ENCODE measurements around the gene HECA. TPM values are rescaled to one million over a fixed set of nuclear protein-coding genes. Genes with fewer than 3 reads are reported as not detected.

HECA gene
- total RNA-seq, 4 donors from 2014 or later = 23.6 to 42.0 (median 33.0) TPM

DNA sequence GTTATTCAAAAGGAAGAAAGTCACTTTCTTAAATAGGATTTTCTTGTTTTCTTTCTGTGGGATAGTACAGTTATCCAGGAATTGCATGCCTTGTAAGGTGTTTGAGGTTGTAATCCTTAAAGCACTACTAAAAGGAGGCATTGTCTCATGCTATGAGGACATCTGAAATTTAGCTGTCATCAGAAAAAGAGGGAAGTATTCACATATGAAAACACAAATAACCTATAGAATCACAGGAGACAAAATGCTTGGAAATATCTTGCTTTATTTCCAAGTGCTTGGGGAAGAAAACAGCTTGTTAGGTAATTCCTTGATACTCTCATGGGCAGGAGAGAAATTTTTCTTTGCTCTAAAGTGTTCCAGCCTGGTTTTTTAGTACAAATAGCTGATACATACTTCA, 40.1 kb downstream of the HECA start:
- no peak overlapping the region for H3K4me3 ChIP-seq (replicated peaks in 1 of 3)
- no peaks in the 10 kb centered on the region for H3K4me1 ChIP-seq
- peaks cover 17 to 19% of the 10 kb centered on the region in 2 donors for H3K36me3 ChIP-seq
- DNase-seq = no peak
- intact Hi-C loops (cut with DNase I) = no loop called here
- TF ChIP-seq POLR2A (IDR thresholded peaks at IDR 0.05) = no peak
- TF ChIP-seq, protein P1, sequence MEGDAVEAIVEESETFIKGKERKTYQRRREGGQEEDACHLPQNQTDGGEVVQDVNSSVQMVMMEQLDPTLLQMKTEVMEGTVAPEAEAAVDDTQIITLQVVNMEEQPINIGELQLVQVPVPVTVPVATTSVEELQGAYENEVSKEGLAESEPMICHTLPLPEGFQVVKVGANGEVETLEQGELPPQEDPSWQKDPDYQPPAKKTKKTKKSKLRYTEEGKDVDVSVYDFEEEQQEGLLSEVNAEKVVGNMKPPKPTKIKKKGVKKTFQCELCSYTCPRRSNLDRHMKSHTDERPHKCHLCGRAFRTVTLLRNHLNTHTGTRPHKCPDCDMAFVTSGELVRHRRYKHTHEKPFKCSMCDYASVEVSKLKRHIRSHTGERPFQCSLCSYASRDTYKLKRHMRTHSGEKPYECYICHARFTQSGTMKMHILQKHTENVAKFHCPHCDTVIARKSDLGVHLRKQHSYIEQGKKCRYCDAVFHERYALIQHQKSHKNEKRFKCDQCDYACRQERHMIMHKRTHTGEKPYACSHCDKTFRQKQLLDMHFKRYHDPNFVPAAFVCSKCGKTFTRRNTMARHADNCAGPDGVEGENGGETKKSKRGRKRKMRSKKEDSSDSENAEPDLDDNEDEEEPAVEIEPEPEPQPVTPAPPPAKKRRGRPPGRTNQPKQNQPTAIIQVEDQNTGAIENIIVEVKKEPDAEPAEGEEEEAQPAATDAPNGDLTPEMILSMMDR (IDR thresholded peaks at IDR 0.05) = no peak
- no peak overlapping the region for H3K27ac ChIP-seq
- no peaks in the 10 kb centered on the region for H3K27me3 ChIP-seq
- no peaks in the 10 kb centered on the region for H3K9me3 ChIP-seq

DNA sequence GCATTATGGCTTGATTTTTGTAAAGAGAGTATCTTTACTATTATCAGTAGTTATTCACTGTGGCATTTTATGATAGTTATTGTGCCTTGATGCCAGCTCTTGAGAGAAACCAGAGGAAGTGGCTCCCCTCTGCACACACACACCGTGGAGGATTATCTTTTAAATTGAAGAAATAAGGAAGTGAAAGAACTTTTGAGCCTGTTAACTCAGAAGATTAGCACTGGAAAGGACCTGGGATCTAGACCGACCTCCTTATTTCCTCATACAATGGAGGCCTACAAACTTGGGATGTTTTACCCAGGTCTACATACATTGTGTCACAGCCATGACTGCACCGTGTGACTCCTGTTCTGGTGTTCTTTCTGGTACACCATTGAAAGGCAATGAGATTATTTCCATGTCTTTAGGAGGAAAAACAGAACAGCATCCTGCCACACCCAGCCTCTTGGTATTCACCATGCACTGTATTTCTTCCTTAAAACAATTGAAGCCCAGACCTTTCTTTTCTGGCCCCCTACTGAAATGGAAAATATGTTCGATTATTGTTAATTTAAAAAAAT, 40.6 kb downstream of the HECA start:
- no peaks in the 10 kb centered on the region for H3K9me3 ChIP-seq
- no peak overlapping the region for H3K4me3 ChIP-seq (replicated peaks in 1 of 3)
- no peak overlapping the region for H3K27ac ChIP-seq
- 79 to 90% methylated on average over 4 of the region's 4 CpGs for WGBS, 2 donors
- H3K36me3 ChIP-seq = peaks cover 17 to 19% of the 10 kb centered on the region in 2 donors
- no peaks in the 10 kb centered on the region for H3K27me3 ChIP-seq
- intact Hi-C loops (cut with DNase I) = no loop called here
- H3K4me1 ChIP-seq = no peaks in the 10 kb centered on the region
- TF ChIP-seq, protein P1 (IDR thresholded peaks at IDR 0.05) = no peak
- no peak for TF ChIP-seq POLR2A (IDR thresholded peaks at IDR 0.05)
- no peak for DNase-seq

DNA sequence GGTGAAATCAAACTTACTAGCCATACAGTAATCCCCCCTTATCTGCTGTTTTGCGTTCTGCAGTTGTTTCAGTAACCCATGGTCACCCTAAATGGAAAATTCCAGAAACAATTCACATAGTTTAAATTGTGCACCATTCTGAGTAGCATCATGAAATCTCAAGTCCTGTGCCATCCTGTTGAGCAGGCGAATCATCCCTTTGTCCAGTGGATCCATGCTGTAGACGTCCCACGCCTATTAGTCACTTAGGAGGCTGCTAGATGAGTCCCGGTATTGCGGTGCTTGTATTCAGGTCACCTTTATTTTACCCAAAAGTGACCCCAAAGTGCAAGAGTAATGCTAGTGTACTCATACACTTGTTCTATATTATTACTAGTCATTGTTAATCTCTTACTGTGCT, 46.4 kb downstream of the HECA start:
- no peaks in the 10 kb centered on the region for H3K27me3 ChIP-seq
- intact Hi-C loops (cut with DNase I) = no loop called here
- no peaks in the 10 kb centered on the region for H3K9me3 ChIP-seq
- TF ChIP-seq POLR2A (IDR thresholded peaks at IDR 0.05) = no peak
- TF ChIP-seq, protein P1 (IDR thresholded peaks at IDR 0.05) = no peak
- 97 to 98% methylated on average over 6 of the region's 6 CpGs for WGBS, 2 donors
- no peak overlapping the region for H3K4me3 ChIP-seq (replicated peaks in 1 of 3)
- no peak overlapping the region for H3K27ac ChIP-seq
- DNase-seq = no peak
- H3K36me3 ChIP-seq = peaks cover 9 to 10% of the 10 kb centered on the region in 2 donors
- H3K4me1 ChIP-seq = no peaks in the 10 kb centered on the region

DNA sequence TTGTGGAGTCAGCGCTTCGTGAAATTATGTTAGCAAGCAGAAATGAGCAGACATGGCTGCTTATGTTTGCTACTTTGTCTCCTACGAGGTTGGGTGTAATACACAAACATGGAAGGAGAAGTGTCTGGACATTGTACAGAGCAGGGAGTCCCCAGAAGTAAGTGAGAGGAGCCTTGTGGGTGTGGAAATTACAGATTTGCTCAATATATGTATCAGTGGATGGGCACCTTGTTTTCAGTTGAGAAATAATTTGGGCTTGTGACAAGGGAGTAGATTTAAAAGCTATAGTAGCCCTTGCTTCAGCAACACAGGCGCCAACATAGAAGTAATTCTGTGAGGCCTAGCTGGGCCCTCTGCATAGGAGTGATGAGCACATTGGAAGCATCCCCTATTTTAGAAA, 49.2 kb downstream of the HECA start:
- no peaks in the 10 kb centered on the region for H3K4me1 ChIP-seq
- 79 to 89% methylated on average over 4 of the region's 4 CpGs for WGBS, 2 donors

DNA sequence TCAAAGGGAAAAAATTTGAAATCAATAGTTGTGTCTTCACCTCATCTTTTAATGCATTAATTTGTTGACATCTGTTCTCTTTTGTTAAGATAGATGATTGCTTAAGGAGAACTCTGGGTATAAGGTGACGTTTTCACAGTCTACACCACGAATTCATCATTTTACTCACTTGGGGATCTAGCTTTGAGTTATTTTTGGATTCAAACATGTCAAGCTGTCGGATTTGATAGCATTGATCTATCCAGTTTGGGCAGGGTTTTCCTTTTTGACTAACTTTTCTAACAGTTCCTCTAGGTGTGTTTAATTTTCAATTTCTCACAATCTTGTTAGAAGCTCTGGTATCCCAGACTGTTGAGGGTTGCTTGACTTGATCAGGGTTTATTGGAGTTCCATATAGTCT, 49.6 kb downstream of the HECA start:
- Histone ChIP-seq H3K27ac (no peak overlapping the region), H3K27me3 (no peaks in the 10 kb centered on the region), H3K36me3 (peaks cover 0 to 3% of the 10 kb centered on the region in 2 donors), H3K9me3 (no peaks in the 10 kb centered on the region), H3K4me1 (no peaks in the 10 kb centered on the region), H3K4me3 (replicated peaks in 1 of 3) (no peak overlapping the region)
- intact Hi-C loops (cut with DNase I) = no loop called here
- 88 to 94% methylated on average over 3 of the region's 3 CpGs for WGBS, 2 donors
- no peak for DNase-seq
- TF ChIP-seq POLR2A (IDR thresholded peaks at IDR 0.05) = no peak
- TF ChIP-seq, protein P1 (IDR thresholded peaks at IDR 0.05) = no peak

More for the DNA sequence above, 49.2 kb downstream of the HECA start:
- DNase-seq = no peak
- no peaks in the 10 kb centered on the region for H3K27me3 ChIP-seq
- intact Hi-C loops (cut with DNase I) = no loop called here
- no peaks in the 10 kb centered on the region for H3K9me3 ChIP-seq
- no peak overlapping the region for H3K4me3 ChIP-seq (replicated peaks in 1 of 3)
- no peak for TF ChIP-seq POLR2A (IDR thresholded peaks at IDR 0.05)
- TF ChIP-seq, protein P1 (IDR thresholded peaks at IDR 0.05) = no peak
- no peak overlapping the region for H3K27ac ChIP-seq
- peaks cover 0 to 3% of the 10 kb centered on the region in 2 donors for H3K36me3 ChIP-seq

Measured in thyroid gland (tissue), 4 donors.